Smooth muscle cell of the coronary artery (primary cell): ENCODE measurements around the gene KLHDC9. TPM values are rescaled to one million over a fixed set of nuclear protein-coding genes. Genes with fewer than 3 reads are reported as not detected.

Source experiments
- total RNA-seq: library from RNA; depleted of rRNA; stranded (reverse); fragments of >200 nt; gene quantifications from 2 replicates; pipeline ENCODE4 v1.2.3, GENCODE V29; 2014; ENCODE audit warnings: low replicate concordance

Gene KLHDC9
- total RNA-seq, result 0.23 and 1.5 TPM in 2 replicates

DNA sequence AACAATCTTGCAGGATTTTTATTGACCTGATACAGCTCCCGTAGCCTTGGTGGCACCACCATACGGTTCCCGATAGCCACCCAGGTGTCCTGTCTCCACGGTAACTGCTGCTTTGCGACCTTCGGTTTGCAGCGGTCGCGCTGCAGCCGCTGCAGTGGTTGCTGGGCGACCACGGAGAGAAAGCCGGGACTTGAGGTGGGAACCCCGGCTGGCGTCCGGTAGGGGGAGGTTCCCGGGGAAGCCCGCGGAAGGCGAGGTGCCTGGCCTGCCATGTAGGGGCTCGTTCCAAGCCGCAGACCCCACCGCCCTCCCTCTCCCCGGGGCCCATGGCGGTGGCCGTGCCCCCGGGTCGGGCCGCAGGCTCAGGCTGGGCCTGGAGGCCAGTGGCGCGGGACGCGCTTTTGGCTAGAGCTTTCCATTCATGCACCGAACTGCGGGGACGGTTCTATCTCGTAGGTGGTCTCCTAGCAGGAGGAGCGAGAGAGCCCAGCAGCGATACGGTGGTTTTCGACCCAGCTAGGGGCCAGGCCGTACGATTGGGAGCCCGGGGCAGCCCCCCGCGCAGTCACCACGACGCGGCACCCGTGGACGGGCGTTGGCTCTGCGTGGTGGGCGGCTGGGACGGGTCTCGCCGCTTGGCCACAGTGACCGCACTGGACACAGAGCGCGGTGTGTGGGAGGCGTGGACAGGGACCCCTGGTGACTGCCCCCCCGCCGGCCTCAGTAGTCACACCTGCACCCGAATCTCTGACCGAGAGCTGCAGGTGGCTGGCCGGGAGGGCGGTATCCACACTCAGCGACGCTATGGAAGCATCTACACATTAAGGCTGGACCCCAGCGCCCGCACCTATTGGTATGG is at the start of gene KLHDC9:
TSS of gene KLHDC9 (plus strand) at position 152 of the 859 bp plus-strand sequence. CDS start at position 327, 175 bp downstream.

GRCh38 chr1:161069731-161070270 is 28.4 kb upstream of the KLHDC9 start, which contains the start of gene ARHGAP30:
Gene ARHGAP30 (minus strand): TSS chr1:161069891. CDS start chr1:161069624, 267 bp downstream.

DNA sequence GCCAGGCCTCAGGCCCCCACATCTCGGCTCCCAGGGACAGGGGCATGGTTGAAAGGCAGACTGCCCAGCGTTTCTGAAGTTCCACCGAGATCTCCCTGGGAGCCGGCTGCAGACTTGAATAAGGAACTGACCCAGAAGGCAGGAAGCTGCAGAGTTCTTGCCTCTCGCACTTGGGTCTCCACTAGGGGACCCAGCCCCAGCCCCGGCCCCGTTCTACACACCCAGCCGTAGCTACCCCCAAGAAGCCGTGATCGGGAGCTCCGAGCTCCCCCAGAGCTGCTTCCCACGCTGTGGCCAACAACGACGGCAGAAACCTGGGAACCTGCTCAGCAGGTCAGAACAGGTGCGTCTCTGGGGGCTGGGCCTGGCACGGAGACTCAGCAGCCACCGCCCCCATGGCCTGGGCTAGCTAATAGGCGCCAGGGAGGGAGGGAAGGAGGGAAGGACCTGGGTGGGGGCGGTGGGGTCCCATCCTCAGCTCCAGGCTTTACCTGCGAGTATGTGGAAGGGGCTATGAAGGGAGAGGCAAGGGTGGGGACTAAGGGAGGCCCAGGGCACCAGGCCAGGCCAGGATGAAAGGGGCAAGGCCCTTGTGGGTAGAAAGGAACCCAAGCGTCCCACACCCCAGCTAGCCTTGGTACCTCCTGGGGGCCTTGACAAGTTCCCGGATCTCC is 8.8 kb upstream of the KLHDC9 start, which contains the start of gene NECTIN4:
TSS of gene NECTIN4 (minus strand) at position 308 of the 674 bp plus-strand sequence. CDS start at position 46, 262 bp downstream.

DNA sequence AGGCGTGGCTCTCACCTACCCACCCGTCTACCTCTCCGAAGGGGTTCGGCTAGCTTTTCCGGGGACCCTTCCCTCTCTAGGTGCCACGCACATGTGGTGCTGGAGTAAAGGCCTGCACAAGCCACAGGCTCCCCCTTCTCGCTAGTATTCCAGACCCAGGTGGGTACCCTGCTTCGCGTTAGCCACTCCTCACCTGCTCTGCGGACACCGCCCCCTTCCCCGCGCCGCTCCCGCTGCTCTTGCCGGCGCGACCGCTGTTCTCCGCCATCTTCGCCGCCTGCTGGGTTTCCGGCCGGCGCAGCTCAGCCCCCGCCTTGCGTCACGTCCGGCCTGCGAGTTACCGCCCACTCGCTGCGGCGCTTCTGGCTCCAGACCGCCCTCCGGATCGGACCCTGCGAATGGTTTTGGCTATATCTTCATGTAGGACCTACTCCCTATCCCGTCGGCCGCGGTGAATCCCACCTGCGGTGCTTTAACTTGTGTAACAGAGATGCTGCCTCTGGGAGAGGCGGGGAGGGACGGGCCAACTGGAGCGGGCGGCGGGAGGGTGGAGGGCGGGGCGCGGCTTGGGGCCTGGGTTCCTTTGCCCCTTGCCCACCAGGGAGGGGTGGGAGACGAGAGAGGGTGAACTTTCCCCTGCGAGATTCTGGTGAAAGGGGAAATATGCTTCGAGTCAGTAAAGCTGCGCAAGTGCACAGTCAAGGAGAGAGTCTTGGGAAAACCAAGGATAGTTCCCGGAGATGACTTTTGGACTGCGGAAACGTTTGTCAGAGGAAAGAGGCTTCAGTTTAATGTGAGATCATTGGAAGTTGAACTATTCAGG is 19.8 kb downstream of the KLHDC9 start, which contains the start of the genes NIT1 and PFDN2:
TSS of gene NIT1 (plus strand) at position 347 of the 823 bp plus-strand sequence. CDS start at position 419, 72 bp downstream.
TSS of gene PFDN2 (minus strand) at position 279 of the 823 bp plus-strand sequence. CDS start at position 268, 11 bp downstream.

DNA sequence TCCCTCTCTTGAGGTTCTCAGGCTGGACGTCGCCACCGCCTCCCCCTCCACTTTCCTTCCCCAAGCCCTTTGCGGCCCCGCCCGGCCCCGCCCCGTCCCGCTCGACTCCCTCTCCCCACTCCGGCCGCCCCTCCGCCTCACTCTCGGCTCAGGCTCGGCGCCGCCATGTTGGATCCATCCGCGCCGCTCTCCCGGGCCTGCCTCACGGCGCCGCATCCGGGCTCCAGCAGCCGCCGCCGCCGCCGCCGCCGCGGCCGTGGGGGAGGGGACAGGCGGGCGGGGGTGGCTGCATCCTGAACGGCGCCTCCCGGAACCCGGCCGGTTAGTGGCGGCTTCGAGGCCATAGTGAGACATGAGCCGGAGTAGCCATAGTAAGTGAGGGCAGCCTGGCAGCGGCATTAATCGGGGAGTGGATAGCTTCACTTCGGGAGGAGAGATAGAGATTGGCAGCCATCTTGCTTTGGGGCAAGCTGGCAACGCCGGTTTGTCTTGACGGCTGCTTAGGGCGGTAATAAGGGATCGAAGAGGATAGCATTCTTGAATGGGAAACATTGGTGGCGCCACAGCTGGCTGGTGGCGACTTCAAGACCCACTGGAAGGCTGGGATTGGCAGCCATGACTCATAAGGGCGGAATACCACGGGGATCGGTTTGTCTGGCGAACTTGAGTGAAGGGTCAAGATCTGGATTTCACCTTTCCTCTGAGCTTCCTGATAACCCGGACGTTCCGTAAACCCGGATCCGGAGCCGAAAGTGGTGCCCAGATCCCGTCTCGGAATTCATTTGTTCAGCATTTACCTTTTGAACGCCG is 34.5 kb downstream of the KLHDC9 start, which contains the start of gene DEDD:
TSS of gene DEDD (minus strand) at position 258 of the 810 bp plus-strand sequence. CDS start 8,205 bp downstream, outside the sequence.

Other genes starting within 250 kb of the KLHDC9 start
- gene CD244, start 235.5 kb upstream of the KLHDC9 start, total RNA-seq, result 0.15 TPM in 1 of 2 replicates, not detected in the other
- 0.30 and 0.35 TPM in 2 replicates for gene ITLN1, start 213.2 kb upstream of the KLHDC9 start, total RNA-seq
- 0.82 and 1.5 TPM in 2 replicates for gene ITLN2, start 143.6 kb upstream of the KLHDC9 start, total RNA-seq
- 20.8 and 24.5 TPM in 2 replicates for gene F11R, start 77.2 kb upstream of the KLHDC9 start, total RNA-seq
- 1.5 and 15.6 TPM in 2 replicates for gene TSTD1, start 59.4 kb upstream of the KLHDC9 start, total RNA-seq
- gene USF1, start 52.4 kb upstream of the KLHDC9 start, total RNA-seq, result 83.1 and 162 TPM in 2 replicates
- under 0.01 TPM in 1 of 2 replicates, not detected in the other for gene ARHGAP30, start 28.5 kb upstream of the KLHDC9 start, total RNA-seq
- 0.35 and 2.3 TPM in 2 replicates for gene NECTIN4, start 8.8 kb upstream of the KLHDC9 start, total RNA-seq
- gene PFDN2, start 19.7 kb downstream of the KLHDC9 start, total RNA-seq, result 71.7 and 95.0 TPM in 2 replicates
- 14.2 and 15.7 TPM in 2 replicates for gene NIT1, start 19.7 kb downstream of the KLHDC9 start, total RNA-seq
- 25.9 and 37.3 TPM in 2 replicates for gene DEDD, start 34.3 kb downstream of the KLHDC9 start, total RNA-seq
- 127 and 180 TPM in 2 replicates for gene UFC1, start 55.6 kb downstream of the KLHDC9 start, total RNA-seq
- 4.2 and 4.7 TPM in 2 replicates for gene USP21, start 61.1 kb downstream of the KLHDC9 start, total RNA-seq
- 8.9 and 11.0 TPM in 2 replicates for gene PPOX, start 68.1 kb downstream of the KLHDC9 start, total RNA-seq
- 9.4 and 18.3 TPM in 2 replicates for gene B4GALT3, start 79.1 kb downstream of the KLHDC9 start, total RNA-seq
- 2.1 and 4.9 TPM in 2 replicates for gene ADAMTS4, start 100.7 kb downstream of the KLHDC9 start, total RNA-seq
- gene NDUFS2, start 104.0 kb downstream of the KLHDC9 start, total RNA-seq, result 127 and 177 TPM in 2 replicates
- 0.23 TPM in 1 of 2 replicates, not detected in the other for gene FCER1G, start 116.9 kb downstream of the KLHDC9 start, total RNA-seq
- gene APOA2, start 125.3 kb downstream of the KLHDC9 start, total RNA-seq, result not detected in 2 replicates
- 8.7 and 11.7 TPM in 2 replicates for gene TOMM40L, start 127.7 kb downstream of the KLHDC9 start, total RNA-seq
- gene NR1I3, start 139.8 kb downstream of the KLHDC9 start, total RNA-seq, result not detected in 2 replicates
- not detected in 2 replicates for gene PCP4L1, start 160.4 kb downstream of the KLHDC9 start, total RNA-seq
- gene MPZ, start 211.6 kb downstream of the KLHDC9 start, total RNA-seq, result 0.53 and 1.1 TPM in 2 replicates
- gene SDHC, start 216.0 kb downstream of the KLHDC9 start, total RNA-seq, result 11.1 and 32.2 TPM in 2 replicates